Spinal cord (tissue), 10 donors: ENCODE results near the gene SHANK3. TPM values are rescaled to one million over a fixed set of nuclear protein-coding genes. Genes with fewer than 3 reads are reported as not detected.

ENCODE experiments used
- DNase-seq, 6 donors: peaks; one replicate each; pipeline versions ENCODE4 v3.0.0 to v3.0.0-alpha.2; 2013 to 2015; ENCODE audit warnings: low spot score in 6 of 6, low read depth in 4 of 6
- H3K27ac ChIP-seq: one replicate; pipeline ENCODE4 v1.5.1; 2013; ENCODE audit warnings: low read depth, low read length, control low read depth
- H3K27me3 ChIP-seq: one replicate; pipeline ENCODE4 v1.6.1; 2013; ENCODE audit warnings: low read length; ENCODE audit not compliant: control insufficient read depth, insufficient read depth
- H3K36me3 ChIP-seq: one replicate; pipeline ENCODE4 v1.6.1; 2013; ENCODE audit warnings: low read length; ENCODE audit not compliant: control insufficient read depth, insufficient read depth
- H3K4me1 ChIP-seq: one replicate; pipeline ENCODE4 v1.6.1; 2013; ENCODE audit warnings: low read length; ENCODE audit not compliant: control insufficient read depth, insufficient read depth
- H3K4me3 ChIP-seq: one replicate; pipeline ENCODE4 v1.5.1; 2013; ENCODE audit warnings: low read depth, low read length, control low read depth
- H3K9me3 ChIP-seq: one replicate; pipeline ENCODE4 v1.6.1; 2013; ENCODE audit warnings: low read length; ENCODE audit not compliant: control insufficient read depth, insufficient read depth
- WGBS: methylation state at CpG from one replicate; pipeline ENCODE4 v1.1.5; 2013; ENCODE audit warnings: missing lambda C conversion rate; ENCODE audit not compliant: insufficient coverage; 5-methylcytosine and 5-hydroxymethylcytosine counted together
- polyA plus RNA-seq, 2 donors: library from polyadenylated mRNA; unstranded; fragments of 120-200 nt; gene quantifications; one replicate each; pipeline ENCODE4 v1.2.1, GENCODE V29; 2013; ENCODE audit not compliant: insufficient read length in 2 of 2
- total RNA-seq, 2 donors: library from RNA; depleted of rRNA in 1 of 2; stranded (reverse); fragments of 120-200 nt in 1 of 2; fragments of >200 nt in 1 of 2; gene quantifications; one replicate each; pipeline versions ENCODE4 v1.2.3 to v1.2.4, GENCODE V29; 2013 to 2014
- donor health status: healthy.

Gene SHANK3
- total and polyA plus RNA-seq, 4 donors, result 7.5 to 38.5 (median 20.2) TPM

DNA sequence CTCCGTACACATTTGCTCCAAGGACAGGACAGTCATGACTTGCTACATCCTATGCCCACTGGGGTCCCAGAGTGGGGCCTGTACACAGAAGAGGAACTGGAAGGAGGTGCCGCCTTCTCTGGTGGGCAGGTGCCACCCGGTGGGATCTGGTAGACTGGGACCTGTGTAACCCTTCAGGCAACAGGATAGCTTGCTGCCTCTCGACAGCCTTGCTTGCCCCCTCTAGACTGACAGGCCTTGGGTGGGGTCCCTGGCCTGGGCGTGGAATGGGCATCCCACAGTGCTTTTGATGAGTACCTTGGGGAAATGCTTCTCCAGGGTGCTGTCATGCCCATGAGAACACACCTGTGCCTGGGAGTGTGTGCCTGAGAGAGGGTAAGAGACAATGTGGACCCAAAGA, 15.8 kb downstream of the SHANK3 start:
- Histone ChIP-seq H3K27me3 (no peaks in the 10 kb centered on the region), H3K4me1 (peaks cover 5% of the 10 kb centered on the region), H3K36me3 (peaks cover 17% of the 10 kb centered on the region), H3K4me3 (no peak overlapping the region), H3K9me3 (no peaks in the 10 kb centered on the region), H3K27ac (no peak overlapping the region)
- no peak for DNase-seq
- WGBS, result 89% methylated on average over 5 of the region's 5 CpGs

DNA sequence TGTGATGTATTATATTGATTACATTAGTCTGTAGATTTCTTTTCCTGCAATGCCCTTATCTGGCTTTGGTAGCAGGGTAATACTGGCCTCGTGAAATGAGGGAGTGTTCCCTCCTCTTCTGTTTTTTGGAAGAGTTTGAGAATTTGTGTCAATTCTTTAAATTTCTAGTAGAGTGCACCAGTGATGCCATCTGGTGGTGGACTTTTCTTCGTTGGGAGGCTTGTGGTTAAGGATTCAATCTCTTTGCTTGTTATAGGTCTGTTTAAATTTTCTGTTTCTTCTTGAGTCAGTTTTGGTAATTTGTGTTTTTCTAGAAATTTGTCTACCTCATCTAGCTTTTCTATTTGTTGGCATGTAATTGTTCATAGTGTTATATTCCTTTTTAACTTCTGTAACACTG, 18.9 kb downstream of the SHANK3 start:
- Histone ChIP-seq H3K9me3 (no peaks in the 10 kb centered on the region), H3K4me1 (peaks cover 3% of the 10 kb centered on the region), H3K36me3 (peaks cover 22% of the 10 kb centered on the region), H3K27ac (no peak overlapping the region), H3K4me3 (no peak overlapping the region), H3K27me3 (no peaks in the 10 kb centered on the region)
- peak in 1 of 6 donors; percentile 22 for DNase-seq
- WGBS, result no CpG with 5 or more reads among the region's 2 CpGs

DNA sequence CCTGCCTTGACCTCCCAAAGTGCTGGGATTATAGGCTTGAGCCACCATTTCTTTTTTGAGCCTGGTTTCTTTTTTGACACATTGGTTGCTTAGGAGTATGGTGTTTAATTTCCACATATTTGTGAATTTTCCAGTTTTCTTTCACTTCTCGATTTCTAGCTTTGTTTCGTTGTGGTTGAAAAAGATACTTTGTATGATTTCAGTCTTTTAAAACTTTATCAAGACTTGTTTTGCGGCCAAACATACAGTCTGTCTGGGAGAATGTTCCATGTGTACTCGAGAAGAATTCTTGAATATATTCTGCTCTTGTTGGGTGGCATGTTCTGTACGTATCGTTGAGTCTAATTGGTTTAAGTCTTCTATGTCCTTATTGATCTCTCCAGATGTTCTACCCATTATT, 20.8 kb downstream of the SHANK3 start:
- H3K27me3 ChIP-seq, result no peaks in the 10 kb centered on the region
- H3K4me3 ChIP-seq, result no peak overlapping the region
- H3K4me1 ChIP-seq, result peaks cover 17% of the 10 kb centered on the region
- no peaks in the 10 kb centered on the region for H3K9me3 ChIP-seq
- H3K27ac ChIP-seq, result no peak overlapping the region
- H3K36me3 ChIP-seq, result peaks cover 17% of the 10 kb centered on the region
- DNase-seq, result no peak
- 100% methylated on average over 1 of the region's 6 CpGs for WGBS

DNA sequence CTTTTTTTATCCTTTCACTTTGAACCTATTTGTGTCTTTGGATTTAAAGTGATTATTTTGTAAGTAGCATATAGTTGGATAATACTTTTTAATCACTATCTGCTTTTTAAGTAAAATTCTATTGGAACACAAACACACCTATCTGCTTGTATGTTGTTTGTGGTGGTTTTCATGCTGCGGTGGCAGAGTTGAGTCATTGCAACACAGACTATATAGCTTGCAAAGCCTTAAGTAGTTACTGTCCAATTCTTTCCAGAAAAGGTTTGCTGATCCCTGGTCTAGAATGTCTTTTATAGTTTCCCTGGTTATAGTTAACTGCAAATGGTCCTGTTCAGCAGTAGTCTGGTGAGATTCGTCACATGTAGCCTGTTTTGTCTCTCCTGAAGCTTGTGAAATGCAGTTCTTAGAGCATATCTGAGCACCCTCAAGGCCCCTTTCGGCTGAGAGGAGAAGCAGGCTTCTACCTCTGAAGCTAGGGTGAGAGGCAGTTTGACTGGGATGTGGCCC, 21.5 kb downstream of the SHANK3 start:
- no peak overlapping the region for H3K4me3 ChIP-seq
- 81% methylated on average over 2 of the region's 3 CpGs for WGBS
- peaks cover 21% of the 10 kb centered on the region for H3K36me3 ChIP-seq
- peak in 1 of 6 donors; percentile 5 for DNase-seq
- H3K27me3 ChIP-seq, result no peaks in the 10 kb centered on the region
- H3K4me1 ChIP-seq, result peaks cover 23% of the 10 kb centered on the region
- H3K9me3 ChIP-seq, result no peaks in the 10 kb centered on the region
- no peak overlapping the region for H3K27ac ChIP-seq

DNA sequence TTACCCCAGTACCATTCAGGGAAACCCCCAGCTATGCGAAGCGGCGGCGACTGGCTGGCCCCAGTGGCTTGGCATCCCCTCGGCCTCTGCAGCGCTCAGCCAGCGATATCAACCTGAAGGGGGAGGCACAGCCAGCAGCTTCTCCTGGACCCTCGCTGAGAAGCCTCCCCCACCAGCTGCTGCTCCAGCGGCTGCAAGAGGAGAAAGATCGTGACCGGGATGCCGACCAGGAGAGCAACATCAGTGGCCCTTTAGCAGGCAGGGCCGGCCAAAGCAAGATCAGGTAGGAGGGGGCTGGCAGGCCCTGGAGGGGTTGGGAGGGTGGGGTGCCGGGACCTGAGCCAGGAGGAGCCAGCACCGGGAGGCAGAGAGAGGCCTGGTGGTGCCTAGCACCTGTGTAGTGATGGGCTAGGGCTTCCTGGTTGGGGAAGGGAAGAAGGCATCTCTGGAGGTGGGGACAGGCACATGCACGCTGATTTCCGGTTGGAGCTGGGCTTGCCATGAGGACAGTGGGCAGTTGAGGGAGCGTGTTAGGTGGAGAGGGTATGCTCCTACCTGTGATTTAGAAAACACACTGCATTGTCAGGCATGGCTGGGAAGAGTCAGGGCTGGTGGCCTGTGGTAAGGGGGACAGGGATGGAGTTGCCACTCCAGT, 22.3 kb downstream of the SHANK3 start:
- Histone ChIP-seq H3K27me3 (no peaks in the 10 kb centered on the region), H3K9me3 (no peaks in the 10 kb centered on the region), H3K4me3 (no peak overlapping the region), H3K4me1 (peaks cover 31% of the 10 kb centered on the region), H3K27ac (no peak overlapping the region), H3K36me3 (peaks cover 29% of the 10 kb centered on the region)
- WGBS, result 91% methylated on average over 18 of the region's 18 CpGs
- DNase-seq, result no peak

DNA sequence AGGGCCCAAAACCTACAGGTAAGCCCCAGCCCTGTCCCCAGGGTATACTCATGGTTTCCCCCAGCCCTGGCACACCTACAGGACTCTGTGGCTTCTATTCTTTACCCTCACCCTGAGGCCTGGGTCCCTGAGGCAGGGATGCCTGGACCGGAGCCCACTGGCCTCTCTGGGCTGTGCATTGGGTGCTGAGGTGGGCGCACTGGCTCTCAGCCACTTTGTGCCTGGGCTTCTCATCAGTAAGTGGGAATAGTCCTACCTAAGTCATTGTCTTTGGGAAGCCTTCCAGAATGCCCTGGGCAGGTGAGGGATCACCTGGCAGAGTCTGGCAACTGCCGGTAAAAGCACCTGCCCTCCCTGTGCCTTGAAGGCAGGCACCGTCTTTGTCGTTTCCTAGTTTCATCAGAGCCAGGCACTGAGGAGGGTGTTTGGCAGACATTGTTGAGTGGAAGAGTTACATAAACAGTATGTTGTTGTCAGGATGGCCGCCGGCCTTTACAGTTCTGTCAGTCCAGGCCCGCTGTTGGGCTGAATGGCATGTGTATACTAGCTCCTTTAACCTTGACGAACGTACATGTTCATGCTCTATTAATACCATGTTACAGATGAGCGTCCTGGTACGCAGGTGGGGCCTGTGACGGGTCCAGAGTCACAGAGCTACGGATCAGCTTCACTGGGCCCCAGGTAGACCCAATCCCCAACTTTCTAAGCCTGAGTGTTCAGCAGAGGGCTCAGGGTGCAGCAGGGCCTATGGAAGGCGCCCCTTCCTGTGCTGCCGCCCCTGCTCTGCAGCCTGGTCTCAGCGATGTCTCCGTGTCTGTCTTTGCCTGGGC, 23.0 kb downstream of the SHANK3 start:
- H3K27ac ChIP-seq, result no peak overlapping the region
- 94% methylated on average over 16 of the region's 18 CpGs for WGBS

DNA sequence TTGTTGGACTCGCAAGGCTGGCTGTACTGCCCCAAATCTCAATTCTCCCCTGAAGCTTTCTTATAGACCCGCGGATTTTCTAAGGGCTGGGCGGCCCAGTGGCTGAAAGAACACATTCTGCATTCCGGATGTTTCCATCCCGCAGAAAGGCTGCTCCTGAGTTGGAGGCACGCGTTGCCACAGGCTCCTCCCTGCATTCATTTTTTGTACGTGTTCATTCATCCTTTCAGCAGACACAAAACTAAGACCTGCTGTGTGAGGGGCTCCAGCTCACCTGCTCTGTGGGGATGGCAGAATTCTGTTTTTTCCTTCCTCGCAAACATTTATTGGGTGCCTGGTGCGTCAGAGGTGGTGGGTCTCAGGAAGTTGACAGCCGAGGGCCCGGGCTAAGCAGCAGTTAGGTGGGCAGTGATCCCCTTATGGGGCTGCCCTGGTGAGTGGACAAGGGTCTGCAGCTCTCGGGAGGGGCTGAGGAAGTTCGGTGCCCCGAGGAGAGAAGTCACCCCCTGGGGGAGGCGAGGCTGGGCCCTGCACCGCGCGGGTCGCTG, 23.7 kb downstream of the SHANK3 start:
- no peaks in the 10 kb centered on the region for H3K9me3 ChIP-seq
- WGBS, result 44% methylated on average over 19 of the region's 21 CpGs
- peaks cover 43% of the 10 kb centered on the region for H3K36me3 ChIP-seq
- no peaks in the 10 kb centered on the region for H3K27me3 ChIP-seq
- H3K27ac ChIP-seq, result no peak overlapping the region
- peak overlapping the region; percentile 28 for H3K4me3 ChIP-seq
- peaks cover 36% of the 10 kb centered on the region for H3K4me1 ChIP-seq
- DNase-seq, result no peak

More for the DNA sequence above, 23.0 kb downstream of the SHANK3 start:
- no peak for DNase-seq
- H3K9me3 ChIP-seq, result no peaks in the 10 kb centered on the region
- H3K4me3 ChIP-seq, result no peak overlapping the region
- peaks cover 36% of the 10 kb centered on the region for H3K4me1 ChIP-seq
- H3K36me3 ChIP-seq, result peaks cover 36% of the 10 kb centered on the region
- H3K27me3 ChIP-seq, result no peaks in the 10 kb centered on the region

DNA sequence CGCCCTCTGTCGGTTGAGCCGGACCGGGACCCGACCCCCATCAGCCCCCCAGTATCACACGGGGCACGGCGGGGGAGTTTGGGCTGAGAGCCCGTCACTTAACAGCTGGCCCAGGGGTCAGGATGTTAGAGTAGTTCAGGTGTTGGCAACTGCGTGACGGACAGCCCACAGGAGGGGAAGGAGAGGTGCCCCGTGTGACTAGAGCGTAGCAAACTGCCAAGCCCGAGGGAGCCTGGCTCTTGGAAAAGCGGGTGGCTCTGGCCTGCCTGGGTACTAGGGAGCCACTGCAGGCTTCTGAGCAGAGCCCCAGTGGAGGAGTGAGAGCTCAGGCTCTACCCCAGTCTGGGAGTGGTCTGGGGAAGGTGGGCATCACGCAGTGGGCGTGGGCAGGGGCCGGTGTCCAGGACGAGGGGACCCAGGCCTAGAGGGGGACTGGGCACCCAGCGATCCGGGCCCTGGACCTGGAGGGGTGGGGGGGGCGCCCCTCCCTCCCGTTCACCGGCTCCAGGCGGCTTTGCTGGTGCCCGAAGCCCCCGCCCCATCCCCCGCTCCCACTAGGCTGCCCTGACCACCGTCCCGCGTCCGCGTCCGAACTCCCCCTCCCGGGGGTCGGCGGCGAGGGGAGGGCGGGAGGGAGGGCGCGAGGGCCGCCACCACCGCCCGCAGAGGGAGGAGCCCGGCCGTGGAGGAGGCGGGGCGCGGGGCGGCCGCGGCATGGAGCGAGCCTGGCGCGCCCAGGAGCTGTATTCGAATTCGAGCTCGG, 24.4 kb downstream of the SHANK3 start:
- Histone ChIP-seq H3K4me3 (peak overlapping the region; percentile 49), H3K36me3 (peaks cover 49% of the 10 kb centered on the region), H3K27ac (no peak overlapping the region), H3K27me3 (no peaks in the 10 kb centered on the region), H3K4me1 (peaks cover 36% of the 10 kb centered on the region), H3K9me3 (no peaks in the 10 kb centered on the region)
- WGBS, result 5% methylated on average over 37 of the region's 58 CpGs
- DNase-seq, result peak in 2 of 6 donors; percentile 63 to 66
